Muscle layer of duodenum (tissue), 2 donors: ENCODE measurements around the gene MYBPC2.
"Not testable (repeated sequence)": the region's sequence is repeated elsewhere in the genome, so short reads cannot be mapped to it uniquely, and the experiment has no call there.

Source experiments
- H3K27ac ChIP-seq: one replicate; pipeline ENCODE4 v1.7.0; 2013; ENCODE audit warnings: mild to moderate bottlenecking, low read length
- H3K27me3 ChIP-seq: one replicate; pipeline ENCODE4 v1.7.0; 2013; ENCODE audit warnings: low read depth, mild to moderate bottlenecking, control low read depth, low read length
- H3K36me3 ChIP-seq, 2 donors: one replicate each; pipeline ENCODE4 v1.7.0; 2013; ENCODE audit warnings: low read length in 2 of 2, control low read depth in 1 of 2, mild to moderate bottlenecking in 1 of 2; ENCODE audit not compliant: insufficient read depth in 2 of 2, control insufficient read depth in 1 of 2
- H3K4me1 ChIP-seq, 2 donors: one replicate each; pipeline ENCODE4 v1.7.0; 2013; ENCODE audit warnings: low read length in 2 of 2, mild to moderate bottlenecking in 2 of 2, control low read depth in 1 of 2, moderate library complexity in 1 of 2; ENCODE audit not compliant: insufficient read depth in 2 of 2, control insufficient read depth in 1 of 2
- H3K4me3 ChIP-seq, 2 donors: one replicate each; pipeline ENCODE4 v1.7.0; 2013; ENCODE audit warnings: low read length in 2 of 2, low read depth in 1 of 2, mild to moderate bottlenecking in 1 of 2
- H3K9me3 ChIP-seq, 2 donors: one replicate each; pipeline ENCODE4 v1.7.0; 2013; ENCODE audit warnings: low read length in 2 of 2, control low read depth in 1 of 2, mild to moderate bottlenecking in 1 of 2; ENCODE audit not compliant: control insufficient read depth in 1 of 2
- donor health status: healthy.

The MYBPC2 gene

GRCh38 chr19:50432221-50433028 is at the start of gene MYBPC2:
MYBPC2 (plus strand) TSS chr19:50432892; CDS start chr19:50432954, 62 bp downstream.
- peaks cover 0 to 9% of the 10 kb centered on the region in 2 donors for H3K4me1 ChIP-seq
- peak within 1 kb of the TSS; percentile 51 for H3K27ac ChIP-seq
- H3K27me3 ChIP-seq: peaks cover 12% of the 10 kb centered on the region
- no peaks in the 10 kb centered on the region for H3K9me3 ChIP-seq
- no peaks in the 10 kb centered on the region for H3K36me3 ChIP-seq
- H3K4me3 ChIP-seq: peak within 1 kb of the TSS; percentile 74

GRCh38 chr19:50383001-50383851 is 49.5 kb upstream of the MYBPC2 start:
- H3K27ac ChIP-seq: peak overlapping the region; percentile 67
- H3K9me3 ChIP-seq: no peaks in the 10 kb centered on the region
- no peaks in the 10 kb centered on the region for H3K27me3 ChIP-seq
- H3K4me1 ChIP-seq: peaks cover 4 to 22% of the 10 kb centered on the region in 2 donors
- H3K4me3 ChIP-seq: peak overlapping the region; percentile 14 to 83
- H3K36me3 ChIP-seq: peaks cover 34 to 45% of the 10 kb centered on the region in 2 donors

- Histone ChIP-seq H3K27me3 (no peaks in the 10 kb centered on the region), H3K4me1 (peaks cover 4 to 22% of the 10 kb centered on the region in 2 donors), H3K27ac (peak within 1 kb of the TSS; percentile 79), H3K4me3 (peak within 1 kb of the TSS; percentile 78 to 83), H3K36me3 (peaks cover 26 to 36% of the 10 kb centered on the region in 2 donors), H3K9me3 (no peaks in the 10 kb centered on the region)
Observed at GRCh38 chr19:50383852-50384684, 48.6 kb upstream of the MYBPC2 start, which contains the start of gene POLD1. POLD1 (plus strand) TSS chr19:50384347; CDS start chr19:50398852, 14,505 bp downstream.

GRCh38 chr19:50384685-50385535 is 47.8 kb upstream of the MYBPC2 start:
- Histone ChIP-seq H3K36me3 (peaks cover 18 to 28% of the 10 kb centered on the region in 2 donors), H3K4me1 (peaks cover 4 to 21% of the 10 kb centered on the region in 2 donors), H3K27ac (peak overlapping the region; percentile 79), H3K4me3 (peak overlapping the region; percentile 78 to 83), H3K27me3 (no peaks in the 10 kb centered on the region), H3K9me3 (no peaks in the 10 kb centered on the region)

- H3K27me3 ChIP-seq: no peaks in the 10 kb centered on the region
- H3K36me3 ChIP-seq: peaks cover 4 to 5% of the 10 kb centered on the region in 2 donors
- no peak overlapping the region for H3K27ac ChIP-seq
- no peak overlapping the region for H3K4me3 ChIP-seq
- H3K4me1 ChIP-seq: peaks cover 4 to 10% of the 10 kb centered on the region in 2 donors
- no peaks in the 10 kb centered on the region for H3K9me3 ChIP-seq
Observed at GRCh38 chr19:50387176-50387867, 45.4 kb upstream of the MYBPC2 start.

GRCh38 chr19:50387868-50388245 is 44.8 kb upstream of the MYBPC2 start:
- Histone ChIP-seq H3K27ac (no peak overlapping the region), H3K36me3 (peaks cover 0 to 3% of the 10 kb centered on the region in 2 donors), H3K27me3 (no peaks in the 10 kb centered on the region), H3K9me3 (no peaks in the 10 kb centered on the region), H3K4me1 (peaks cover 4 to 10% of the 10 kb centered on the region in 2 donors), H3K4me3 (no peak overlapping the region)

- H3K36me3 ChIP-seq, H3K4me1 ChIP-seq, H3K4me3 ChIP-seq, H3K9me3 ChIP-seq, H3K27me3 ChIP-seq, H3K27ac ChIP-seq: not testable (repeated sequence)
Observed at GRCh38 chr19:50390295-50390694, 42.4 kb upstream of the MYBPC2 start.

GRCh38 chr19:50390952-50391351 is 41.7 kb upstream of the MYBPC2 start:
- not testable (repeated sequence) for H3K27me3 ChIP-seq

GRCh38 chr19:50392759-50393158 is 39.9 kb upstream of the MYBPC2 start:
- no peaks in the 10 kb centered on the region for H3K27me3 ChIP-seq
- no peak overlapping the region for H3K27ac ChIP-seq
- H3K4me3 ChIP-seq: no peak overlapping the region
- H3K36me3 ChIP-seq: no peaks in the 10 kb centered on the region
- no peaks in the 10 kb centered on the region for H3K4me1 ChIP-seq
- H3K9me3 ChIP-seq: no peaks in the 10 kb centered on the region

More at GRCh38 chr19:50390952-50391351, 41.7 kb upstream of the MYBPC2 start:
- H3K27ac ChIP-seq, H3K4me3 ChIP-seq, H3K9me3 ChIP-seq, H3K36me3 ChIP-seq, H3K4me1 ChIP-seq: not testable (repeated sequence)

- Histone ChIP-seq H3K36me3 (no peaks in the 10 kb centered on the region), H3K27ac (no peak overlapping the region), H3K4me1 (no peaks in the 10 kb centered on the region), H3K27me3 (no peaks in the 10 kb centered on the region), H3K4me3 (no peak overlapping the region), H3K9me3 (no peaks in the 10 kb centered on the region)
Observed at GRCh38 chr19:50393589-50393988, 39.1 kb upstream of the MYBPC2 start.
